ENCODE results near the gene GTPBP8.

- TF ChIP-seq CTCF (IDR thresholded peaks at IDR 0.05), result peak; percentile 7
- TF ChIP-seq EZH2 (IDR thresholded peaks at IDR 0.05), result no peak
Observed at GRCh38 chr3:112990672-112991602, at the start of gene GTPBP8.
